DOHH2 (cell line): ENCODE data around the gene FAM20C.

ENCODE experiments used
- H3F3A ChIP-seq: fragments of 200-600 bp; sonication (generic), shearing (Covaris generic); 2 replicates; pipeline ENCODE4 v1.6.0; 2016; ENCODE audit warnings: antibody characterized with exemption, mild to moderate bottlenecking; ENCODE audit not compliant: control insufficient read depth, insufficient read depth
- H3K27ac ChIP-seq: fragments of 200-600 bp; sonication (generic); 2 replicates; pipeline ENCODE4 v1.5.1; 2014; ENCODE audit warnings: low read depth, mild to moderate bottlenecking, low read length, moderate library complexity
- H3K27me3 ChIP-seq: fragments of 200-600 bp; sonication (generic); 2 replicates; pipeline ENCODE4 v1.6.1; 2014; ENCODE audit warnings: mild to moderate bottlenecking, low read length, mixed read lengths; ENCODE audit not compliant: control insufficient read depth
- H3K36me3 ChIP-seq: fragments of 200-600 bp; sonication (generic); 2 replicates; pipeline ENCODE4 v1.6.1; 2014; ENCODE audit warnings: mild to moderate bottlenecking, low read length, moderate library complexity, mixed read lengths; ENCODE audit not compliant: control insufficient read depth
- H3K4me1 ChIP-seq: fragments of 200-600 bp; sonication (generic); 2 replicates; pipeline ENCODE4 v1.6.1; 2014; ENCODE audit warnings: mild to moderate bottlenecking, low read length, mixed read lengths; ENCODE audit not compliant: control insufficient read depth
- H3K4me2 ChIP-seq: fragments of 200-600 bp; sonication (generic); 2 replicates; pipeline ENCODE4 v1.6.0; 2014; ENCODE audit warnings: mild to moderate bottlenecking, low read length, moderate library complexity
- H3K4me3 ChIP-seq: fragments of 200-600 bp; sonication (generic); 2 replicates; pipeline ENCODE4 v1.5.1; 2014; ENCODE audit warnings: mild to moderate bottlenecking, low read length, mixed read lengths
- H3K79me2 ChIP-seq: fragments of 200-600 bp; sonication (generic); 2 replicates; pipeline ENCODE4 v1.6.1; 2014; ENCODE audit warnings: mild to moderate bottlenecking, low read length, mixed read lengths; ENCODE audit not compliant: control insufficient read depth
- H3K9me2 ChIP-seq: fragments of 200-600 bp; sonication (generic); replicated peaks from 2 replicates; pipeline ENCODE4 v1.6.1; 2014; ENCODE audit warnings: mild to moderate bottlenecking, low read length, mixed read lengths; ENCODE audit not compliant: control insufficient read depth
- H3K9me3 ChIP-seq: fragments of 200-600 bp; sonication (generic); 2 replicates; pipeline ENCODE4 v1.6.1; 2014; ENCODE audit warnings: antibody characterized with exemption, low read length, mixed read lengths; ENCODE audit not compliant: control insufficient read depth, insufficient read depth
- H4K20me1 ChIP-seq: fragments of 200-600 bp; sonication (generic); 2 replicates; pipeline ENCODE4 v1.6.0; 2014; ENCODE audit warnings: low read depth, mild to moderate bottlenecking, antibody characterized with exemption, low read length, moderate library complexity; ENCODE audit not compliant: control insufficient read depth, insufficient read depth
- CTCF ChIP-seq: fragments of 200-600 bp; sonication (generic); IDR thresholded peaks from one replicate; pipeline ENCODE4 v1.5.1; 2014; ENCODE audit warnings: antibody characterized with exemption, mild to moderate bottlenecking, low read depth, low read length; ENCODE audit not compliant: poor library complexity, severe bottlenecking
- EZH2phosphoT487 ChIP-seq: fragments of 200-600 bp; sonication (generic); IDR thresholded peaks from 2 replicates; pipeline ENCODE4 v1.6.1; 2017; ENCODE audit warnings: borderline replicate concordance, mild to moderate bottlenecking, antibody characterized with exemption, low read length, moderate library complexity, mixed read lengths

FAM20C gene

GRCh38 chr7:300048-300447 lies 107.7 kb downstream of the FAM20C start:
- Histone ChIP-seq H4K20me1 (no peaks in the 10 kb centered on the region), H3K9me2 (no peaks in the 10 kb centered on the region), H3F3A (no peaks in the 10 kb centered on the region), H3K27me3 (no peaks in the 10 kb centered on the region), H3K9me3 (peaks cover 66% of the 10 kb centered on the region), H3K79me2 (no peaks in the 10 kb centered on the region), H3K4me1 (no peaks in the 10 kb centered on the region), H3K27ac (no peak overlapping the region), H3K36me3 (no peaks in the 10 kb centered on the region), H3K4me3 (no peak overlapping the region), H3K4me2 (no peak overlapping the region)
- TF ChIP-seq EZH2phosphoT487 (no peak), CTCF (no peak)

GRCh38 chr7:300546-301290 lies 108.3 kb downstream of the FAM20C start:
- no peak overlapping the region for H3K4me3 ChIP-seq
- no peaks in the 10 kb centered on the region for H3K4me1 ChIP-seq
- no peaks in the 10 kb centered on the region for H4K20me1 ChIP-seq
- peaks cover 72% of the 10 kb centered on the region for H3K9me3 ChIP-seq
- no peaks in the 10 kb centered on the region for H3K27me3 ChIP-seq
- no peak overlapping the region for H3K4me2 ChIP-seq
- no peak overlapping the region for H3K27ac ChIP-seq
- H3K9me2 ChIP-seq, result no peaks in the 10 kb centered on the region
- H3K79me2 ChIP-seq, result no peaks in the 10 kb centered on the region
- TF ChIP-seq CTCF, result no peak
- TF ChIP-seq EZH2phosphoT487, result no peak
- H3K36me3 ChIP-seq, result no peaks in the 10 kb centered on the region
- no peaks in the 10 kb centered on the region for H3F3A ChIP-seq

DNA sequence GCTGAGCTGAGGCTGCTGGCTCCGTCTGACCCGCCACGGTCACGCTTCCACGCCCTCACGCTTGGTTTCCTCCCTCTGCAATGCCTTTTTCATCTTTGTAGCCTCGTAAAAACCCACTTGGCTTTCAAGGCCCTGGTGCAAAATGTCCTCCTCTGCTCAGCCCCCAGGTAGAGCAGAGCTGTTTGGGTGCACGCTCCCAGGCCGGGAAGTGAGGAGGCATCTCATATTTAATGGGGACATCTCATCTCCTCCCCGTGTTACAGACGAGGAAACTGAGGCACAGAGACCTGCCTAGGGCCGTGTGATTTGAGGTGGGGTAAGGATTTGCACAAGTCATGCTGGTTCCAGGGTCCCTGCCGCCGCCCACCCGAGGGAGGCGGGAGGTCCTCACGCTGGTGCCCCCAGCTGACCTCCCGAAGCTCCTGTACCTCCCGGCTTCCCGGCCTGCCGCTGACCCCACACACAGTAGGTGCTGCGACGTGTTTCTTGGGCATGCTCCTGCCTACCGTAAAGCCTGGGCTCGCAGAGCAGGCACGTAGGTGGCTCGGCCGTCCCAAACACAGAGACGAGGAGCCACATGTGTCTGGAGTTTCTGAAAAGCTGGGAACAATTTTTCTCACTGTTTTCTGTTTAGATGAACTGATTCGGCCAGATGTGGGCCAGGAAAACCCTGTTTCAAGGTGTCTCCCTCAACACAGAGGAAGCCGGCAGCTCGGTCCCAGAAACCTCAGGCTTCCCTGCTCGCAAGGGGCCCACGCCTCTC lies 109.1 kb downstream of the FAM20C start:
- no peaks in the 10 kb centered on the region for H3K36me3 ChIP-seq
- H4K20me1 ChIP-seq, result no peaks in the 10 kb centered on the region
- H3K27me3 ChIP-seq, result no peaks in the 10 kb centered on the region
- H3K9me2 ChIP-seq, result no peaks in the 10 kb centered on the region
- no peaks in the 10 kb centered on the region for H3K79me2 ChIP-seq
- TF ChIP-seq EZH2phosphoT487 (no peak), CTCF (no peak)
- no peaks in the 10 kb centered on the region for H3K4me1 ChIP-seq
- no peak overlapping the region for H3K4me3 ChIP-seq
- peaks cover 75% of the 10 kb centered on the region for H3K9me3 ChIP-seq
- H3K27ac ChIP-seq, result no peak overlapping the region
- H3F3A ChIP-seq, result no peaks in the 10 kb centered on the region
- H3K4me2 ChIP-seq, result no peak overlapping the region
